Loucy (cell line): ENCODE results near the gene MLKL.

Experiments
- CTCF ChIP-seq: fragments of 200-600 bp; sonication (generic); conservative IDR thresholded peaks from 2 replicates; pipeline ENCODE4 v1.5.1; 2014; ENCODE audit warnings: mild to moderate bottlenecking, antibody characterized with exemption, low read length
- EZH2phosphoT487 ChIP-seq: fragments of 200-600 bp; IDR thresholded peaks from 2 replicates; pipeline ENCODE4 v1.6.1; 2018; ENCODE audit warnings: antibody characterized with exemption, mild to moderate bottlenecking, moderate library complexity, borderline replicate concordance

- TF ChIP-seq CTCF (no peak), EZH2phosphoT487 (no peak)
Measured at GRCh38 chr16:74649839-74650504, 50.7 kb downstream of the MLKL start.
